GM13977 (cell line): Measurements from ENCODE around the gene COPS6.

Experiments
- DNase-seq: peaks from one replicate; pipeline ENCODE4 v3.0.0; 2012; ENCODE audit warnings: low spot score
- in situ Hi-C: fragments of 300-500 bp; cut with MboI; formaldehyde crosslinking; loops from one replicate; pipeline ENCODE4 v1.12.0; 2022; ENCODE audit warnings: low sequenced_read_pairs, low pct_unique_long_range_greater_than_20kb, mixed read lengths, inconsistent platforms; ENCODE audit not compliant: unreplicated experiment
- TF ChIP-seq, protein P1 (sequence below): IDR thresholded peaks from 2 replicates; pipeline ENCODE4 v1.5.1; 2012; ENCODE audit warnings: mild to moderate bottlenecking, control low read depth; ENCODE audit not compliant: insufficient read depth; ENCODE audit errors: extremely low read depth, missing control alignments

Gene COPS6

DNA sequence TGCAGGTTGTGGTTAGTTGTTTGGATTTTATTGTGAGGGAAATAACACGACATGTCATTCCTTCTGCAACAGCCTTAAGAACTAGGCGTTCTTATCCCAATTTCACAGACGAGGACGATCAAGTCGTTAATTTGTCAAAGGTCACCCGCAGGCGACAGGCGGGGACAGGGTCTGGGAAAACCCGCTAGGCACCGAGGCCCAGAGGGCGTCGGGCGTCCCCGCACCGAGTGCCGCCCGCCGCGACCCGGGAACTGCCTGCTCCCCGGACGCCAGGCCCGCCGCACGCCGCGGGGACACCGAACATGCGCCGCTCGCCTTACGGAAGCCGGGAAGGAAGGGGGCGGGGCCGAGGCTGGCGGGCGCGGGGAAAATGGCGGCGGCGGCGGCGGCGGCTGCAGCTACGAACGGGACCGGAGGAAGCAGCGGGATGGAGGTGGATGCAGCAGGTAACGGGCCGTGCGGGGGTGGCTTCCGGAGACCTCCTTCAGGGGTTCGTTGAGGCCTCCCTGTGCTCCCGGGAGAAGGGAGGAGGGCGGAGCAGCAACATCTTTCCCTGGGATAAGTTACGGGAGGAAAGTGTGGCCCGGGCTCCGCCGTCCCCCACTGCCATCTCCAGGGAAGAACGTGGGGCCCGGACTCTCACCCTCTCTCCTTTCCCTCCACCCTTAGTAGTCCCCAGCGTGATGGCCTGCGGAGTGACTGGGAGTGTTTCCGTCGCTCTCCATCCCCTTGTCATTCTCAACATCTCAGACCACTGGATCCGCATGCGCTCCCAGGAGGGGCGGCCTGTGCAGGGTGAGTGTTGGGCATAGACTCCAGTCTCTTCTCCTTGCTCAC is at the start of gene COPS6:
Gene COPS6 (plus strand): TSS at position 349 of the 837 bp plus-strand sequence. CDS start 22 bp downstream, at position 371.
- in situ Hi-C loops: no loop called here
- TF ChIP-seq, protein P1, sequence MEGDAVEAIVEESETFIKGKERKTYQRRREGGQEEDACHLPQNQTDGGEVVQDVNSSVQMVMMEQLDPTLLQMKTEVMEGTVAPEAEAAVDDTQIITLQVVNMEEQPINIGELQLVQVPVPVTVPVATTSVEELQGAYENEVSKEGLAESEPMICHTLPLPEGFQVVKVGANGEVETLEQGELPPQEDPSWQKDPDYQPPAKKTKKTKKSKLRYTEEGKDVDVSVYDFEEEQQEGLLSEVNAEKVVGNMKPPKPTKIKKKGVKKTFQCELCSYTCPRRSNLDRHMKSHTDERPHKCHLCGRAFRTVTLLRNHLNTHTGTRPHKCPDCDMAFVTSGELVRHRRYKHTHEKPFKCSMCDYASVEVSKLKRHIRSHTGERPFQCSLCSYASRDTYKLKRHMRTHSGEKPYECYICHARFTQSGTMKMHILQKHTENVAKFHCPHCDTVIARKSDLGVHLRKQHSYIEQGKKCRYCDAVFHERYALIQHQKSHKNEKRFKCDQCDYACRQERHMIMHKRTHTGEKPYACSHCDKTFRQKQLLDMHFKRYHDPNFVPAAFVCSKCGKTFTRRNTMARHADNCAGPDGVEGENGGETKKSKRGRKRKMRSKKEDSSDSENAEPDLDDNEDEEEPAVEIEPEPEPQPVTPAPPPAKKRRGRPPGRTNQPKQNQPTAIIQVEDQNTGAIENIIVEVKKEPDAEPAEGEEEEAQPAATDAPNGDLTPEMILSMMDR: no peak
- peak; percentile 89 for DNase-seq

DNA sequence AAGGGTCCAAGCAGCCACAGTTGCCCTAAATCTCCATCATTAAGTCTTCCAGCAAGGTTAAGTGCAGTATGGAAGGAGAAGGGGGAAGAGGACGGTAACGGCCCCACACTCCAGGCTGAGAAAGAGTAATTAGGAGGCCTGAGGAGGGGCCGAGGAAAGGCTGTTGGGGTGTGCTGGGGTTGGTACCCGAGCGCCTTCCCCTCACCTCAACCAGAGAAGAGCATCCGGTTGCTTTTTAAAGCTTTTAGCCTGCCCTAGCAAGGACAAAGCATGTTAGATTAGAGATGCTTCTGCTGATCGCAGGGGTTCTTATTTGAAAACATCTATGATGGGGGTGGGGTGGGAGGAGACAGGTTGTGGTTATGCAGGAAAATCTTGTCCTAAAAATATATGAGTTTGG is 48.2 kb upstream of the COPS6 start:
- TF ChIP-seq, protein P1: no peak
- in situ Hi-C loops: no loop called here
- DNase-seq: no peak

DNA sequence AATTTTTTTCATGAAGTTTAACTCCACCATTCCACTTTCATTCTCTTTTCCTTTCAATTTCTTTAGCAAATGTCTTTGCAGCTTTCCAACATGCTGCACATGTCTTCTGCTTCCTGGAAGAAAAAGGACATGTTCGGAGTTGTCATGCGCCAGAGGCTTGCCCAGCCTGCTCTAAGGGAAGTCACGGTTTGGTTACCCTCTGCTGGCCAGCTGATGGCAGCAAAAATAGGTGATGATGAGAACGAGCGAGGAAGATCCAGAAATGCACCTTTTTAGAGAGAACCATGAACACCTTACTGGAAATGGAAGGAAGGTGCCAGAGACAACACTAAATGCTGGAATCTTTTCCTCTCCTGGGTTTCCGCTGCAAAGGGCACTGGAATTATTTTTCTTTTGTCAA is 44.1 kb upstream of the COPS6 start:
- peak; percentile 30 for DNase-seq
- in situ Hi-C loops: no loop called here
- TF ChIP-seq, protein P1: peak; percentile 10

DNA sequence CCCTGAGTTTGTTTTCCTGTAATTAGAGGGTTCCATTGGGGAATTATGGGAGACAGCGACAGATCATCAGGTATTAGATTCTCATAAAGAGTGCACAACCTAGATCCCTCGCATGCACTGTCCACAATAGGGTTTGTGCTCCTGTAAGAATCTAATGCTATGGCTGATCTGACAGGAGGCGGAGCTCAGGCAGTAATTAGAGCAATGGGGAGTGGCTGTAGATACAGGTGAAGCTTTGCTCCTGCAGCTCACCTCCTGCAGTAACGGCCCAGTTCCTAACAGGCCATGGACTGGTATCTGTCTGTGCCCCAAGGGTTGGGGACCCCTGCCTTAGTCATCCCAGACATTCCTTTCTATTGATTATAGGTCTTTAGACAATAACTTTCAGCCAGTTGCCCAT is 40.1 kb upstream of the COPS6 start:
- in situ Hi-C loops: no loop called here
- TF ChIP-seq, protein P1: no peak
- no peak for DNase-seq

DNA sequence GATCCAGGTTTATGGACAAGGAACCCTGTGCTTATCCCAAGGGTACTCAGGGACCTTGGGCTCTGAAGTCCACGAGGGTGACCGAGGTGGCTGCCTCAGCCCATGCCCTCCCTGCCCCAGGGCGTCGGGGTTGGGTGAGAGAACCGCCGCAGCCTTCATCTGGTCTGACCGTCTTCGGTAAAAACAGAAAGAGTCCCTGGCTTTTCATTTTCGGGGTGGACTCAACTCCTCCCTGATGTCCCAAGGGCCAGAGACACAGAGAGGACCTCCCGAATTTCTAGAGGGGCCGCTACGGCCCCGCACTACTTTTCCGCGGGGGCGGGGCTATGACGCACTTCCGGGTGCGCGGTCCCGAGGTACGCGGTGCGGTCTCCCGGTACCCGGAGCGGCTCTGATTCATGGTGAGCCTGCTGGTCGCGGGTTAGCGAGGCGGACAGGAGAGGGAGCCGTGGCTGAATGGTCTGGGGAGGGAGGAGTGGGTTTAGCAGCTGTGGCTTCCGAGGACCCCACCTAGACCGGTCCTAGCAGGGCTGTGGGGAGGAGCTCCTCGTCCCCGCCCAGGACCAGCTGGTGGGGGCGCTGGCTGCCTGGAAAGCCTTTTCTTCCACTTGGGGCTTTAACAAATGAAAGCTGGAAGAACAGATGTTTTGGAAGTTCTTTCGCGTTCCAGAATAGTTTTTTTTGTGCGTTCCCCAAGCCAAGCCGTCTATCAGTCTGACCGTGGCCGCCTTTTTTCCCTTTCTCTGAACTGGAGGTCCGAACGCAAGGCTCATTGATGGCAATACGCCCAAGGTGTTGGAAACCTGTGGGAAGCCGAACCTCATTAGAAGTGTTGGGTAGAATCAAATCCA is 39.1 kb upstream of the COPS6 start, which contains the start of gene ZSCAN21:
Gene ZSCAN21 (plus strand): TSS at position 334 of the 851 bp plus-strand sequence. CDS start 7,233 bp downstream, outside the sequence.
- DNase-seq: peak; percentile 87
- TF ChIP-seq, protein P1: peak; percentile 34
- in situ Hi-C loops: no loop called here

DNA sequence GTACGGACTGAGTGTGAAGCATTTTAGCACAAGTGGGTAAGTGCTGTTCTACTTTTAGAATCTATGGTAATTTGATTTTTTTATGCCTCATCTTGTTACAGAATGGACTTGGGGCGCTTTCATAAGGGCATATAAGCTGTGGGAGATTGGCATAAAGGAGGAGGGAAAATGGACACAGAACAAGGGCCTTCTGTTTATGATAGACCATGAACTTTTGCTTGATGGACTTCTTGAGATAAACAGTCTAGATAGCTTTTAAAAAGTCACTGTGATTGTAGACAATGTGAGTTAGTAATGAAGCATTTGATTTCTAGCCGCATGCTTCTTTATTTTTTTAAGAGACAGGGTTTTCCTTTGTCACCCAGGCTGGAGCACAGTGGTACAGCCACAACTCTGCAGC is 37.2 kb upstream of the COPS6 start:
- no peak for DNase-seq
- TF ChIP-seq, protein P1: no peak
- in situ Hi-C loops: no loop called here
